ENCODE data around the gene GATA3. TPM values are rescaled to one million over a fixed set of nuclear protein-coding genes. Genes with fewer than 3 reads are reported as not detected.

GATA3 gene
- total and polyA plus RNA-seq, 3 donors from 2014 or later = 0.31 to 1.9 (median 0.50) TPM

DNA sequence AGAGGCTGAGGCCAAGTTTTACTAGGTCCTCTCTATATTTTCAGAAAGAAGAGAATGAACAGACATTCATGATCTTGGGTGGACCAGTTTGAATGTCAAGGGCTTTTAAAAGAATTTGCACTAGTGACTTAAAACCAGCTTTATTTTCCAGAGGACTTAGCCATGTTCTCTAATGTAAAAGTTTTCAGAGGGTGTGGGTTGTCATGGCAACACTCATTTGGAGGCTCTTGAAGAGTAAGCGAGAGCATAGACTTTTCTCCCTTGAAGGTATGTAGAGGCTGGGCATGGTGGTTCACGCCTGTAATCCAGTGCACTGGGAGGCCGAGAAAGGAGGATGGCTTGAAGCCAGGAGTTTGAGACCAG lies 61.1 kb downstream of the GATA3 start:
- intact Hi-C loops (cut with DNase I; ENCODE audit: low total_unique reads) = no loop called here
- DNase-seq = no peak
- Histone ChIP-seq H3K27ac (no peak overlapping the region), H3K27me3 (no peaks in the 10 kb centered on the region), H3K36me3 (ENCODE audit: low read depth, missing control alignments) (no peaks in the 10 kb centered on the region), H3K9me3 (no peaks in the 10 kb centered on the region), H3K4me3 (no peak overlapping the region), H3K4me1 (no peaks in the 10 kb centered on the region)
- WGBS, 2 donors = 84 to 88% methylated on average over 3 of the region's 3 CpGs
- no peak for TF ChIP-seq CTCF (IDR thresholded peaks at IDR 0.05)
- no peak for TF ChIP-seq POLR2A (IDR thresholded peaks at IDR 0.05)

DNA sequence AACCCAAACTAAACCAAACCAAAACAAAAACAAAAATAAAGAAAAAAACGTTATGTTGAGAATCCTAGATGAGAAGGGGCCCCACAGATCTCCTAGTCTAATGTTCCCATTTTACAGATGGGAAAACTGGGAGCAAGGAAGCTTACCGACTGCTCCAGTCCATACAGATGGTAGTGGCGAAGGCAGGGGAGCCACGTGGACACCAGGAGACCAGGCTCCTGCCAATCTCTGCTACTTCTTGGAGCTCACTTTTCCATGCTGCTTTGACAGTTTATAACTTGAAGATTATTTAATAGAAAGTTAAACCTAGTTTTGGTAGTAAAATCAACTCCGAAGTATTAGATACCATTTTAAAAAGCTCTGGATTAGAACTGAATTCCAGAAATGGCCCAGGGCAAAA lies 62.0 kb downstream of the GATA3 start:
- Histone ChIP-seq H3K4me3 (no peak overlapping the region), H3K27ac (no peak overlapping the region), H3K27me3 (no peaks in the 10 kb centered on the region), H3K4me1 (no peaks in the 10 kb centered on the region), H3K9me3 (no peaks in the 10 kb centered on the region), H3K36me3 (ENCODE audit: low read depth, missing control alignments) (no peaks in the 10 kb centered on the region)
- TF ChIP-seq POLR2A (IDR thresholded peaks at IDR 0.05) (no peak), CTCF (IDR thresholded peaks at IDR 0.05) (no peak)
- WGBS, 2 donors = 74 to 80% methylated on average over 5 of the region's 5 CpGs
- no peak for DNase-seq
- intact Hi-C loops (cut with DNase I; ENCODE audit: low total_unique reads) = no loop called here

- Histone ChIP-seq H3K9me3 (no peaks in the 10 kb centered on the region), H3K27ac (no peak overlapping the region), H3K36me3 (ENCODE audit: low read depth, missing control alignments) (no peaks in the 10 kb centered on the region), H3K4me1 (no peaks in the 10 kb centered on the region), H3K4me3 (no peak overlapping the region), H3K27me3 (no peaks in the 10 kb centered on the region)
- TF ChIP-seq POLR2A (IDR thresholded peaks at IDR 0.05) (no peak), CTCF (IDR thresholded peaks at IDR 0.05) (no peak)
- 42 to 51% methylated on average over 12 of the region's 12 CpGs for WGBS, 2 donors
- intact Hi-C loops (cut with DNase I; ENCODE audit: low total_unique reads) = no loop called here
- DNase-seq = peak; percentile 25
These were observed 62.5 kb downstream of the GATA3 start for GRCh38 chr10:8116926-8117493.

- Histone ChIP-seq H3K27ac (no peak overlapping the region), H3K27me3 (no peaks in the 10 kb centered on the region), H3K4me3 (no peak overlapping the region), H3K36me3 (ENCODE audit: low read depth, missing control alignments) (no peaks in the 10 kb centered on the region), H3K4me1 (no peaks in the 10 kb centered on the region), H3K9me3 (no peaks in the 10 kb centered on the region)
- WGBS, 2 donors = 76 to 77% methylated on average over 12 of the region's 12 CpGs
- no peak for DNase-seq
- intact Hi-C loops (cut with DNase I; ENCODE audit: low total_unique reads) = no loop called here
- no peak for TF ChIP-seq POLR2A (IDR thresholded peaks at IDR 0.05)
- no peak for TF ChIP-seq CTCF (IDR thresholded peaks at IDR 0.05)
These were observed 66.9 kb downstream of the GATA3 start for GRCh38 chr10:8121201-8121890.

Data from testis (tissue), 3 donors.